ENCODE results near the gene PTAFR.
A peak's percentile ranks its signal among the peaks of the same experiment; 100 is the strongest.

PTAFR gene

GRCh38 chr1:28190996-28191645, 14.6 kb upstream of the PTAFR start:
- no peaks in the 10 kb centered on the region for H3K9me3 Mint-ChIP-seq
- DNase-seq: peak; percentile 22
- peaks cover 43% of the 10 kb centered on the region for H3K36me3 Mint-ChIP-seq (ENCODE audit: low read depth)
- H3K27me3 Mint-ChIP-seq: no peaks in the 10 kb centered on the region
- H3K27ac Mint-ChIP-seq: no peak overlapping the region
- H3K4me1 Mint-ChIP-seq (ENCODE audit: low read depth): no peaks in the 10 kb centered on the region
- no peak overlapping the region for H3K4me3 Mint-ChIP-seq

GRCh38 chr1:28190337-28190979, 14.0 kb upstream of the PTAFR start:
- no peaks in the 10 kb centered on the region for H3K27me3 Mint-ChIP-seq
- H3K9me3 Mint-ChIP-seq: no peaks in the 10 kb centered on the region
- peaks cover 41% of the 10 kb centered on the region for H3K36me3 Mint-ChIP-seq (ENCODE audit: low read depth)
- H3K27ac Mint-ChIP-seq: no peak overlapping the region
- no peaks in the 10 kb centered on the region for H3K4me1 Mint-ChIP-seq (ENCODE audit: low read depth)
- DNase-seq: no peak
- no peak overlapping the region for H3K4me3 Mint-ChIP-seq

- Mint-ChIP-seq H3K9me3 (no peaks in the 10 kb centered on the region), H3K36me3 (ENCODE audit: low read depth) (peaks cover 28% of the 10 kb centered on the region), H3K27me3 (no peaks in the 10 kb centered on the region), H3K4me1 (ENCODE audit: low read depth) (peaks cover 6% of the 10 kb centered on the region), H3K27ac (no peak overlapping the region), H3K4me3 (no peak overlapping the region)
- no peak for DNase-seq
These were observed 8.6 kb upstream of the PTAFR start for GRCh38 chr1:28185071-28185470.

- Mint-ChIP-seq H3K9me3 (no peaks in the 10 kb centered on the region), H3K27me3 (peaks cover 9% of the 10 kb centered on the region), H3K27ac (no peak overlapping the region), H3K4me1 (ENCODE audit: low read depth) (peaks cover 6% of the 10 kb centered on the region), H3K36me3 (ENCODE audit: low read depth) (peaks cover 5% of the 10 kb centered on the region), H3K4me3 (no peak overlapping the region)
- DNase-seq: no peak
These were observed 4.1 kb upstream of the PTAFR start for GRCh38 chr1:28180306-28181305.

- Mint-ChIP-seq H3K27ac (no peak overlapping the region), H3K4me3 (no peak overlapping the region), H3K27me3 (peaks cover 21% of the 10 kb centered on the region), H3K4me1 (ENCODE audit: low read depth) (peaks cover 8% of the 10 kb centered on the region), H3K9me3 (no peaks in the 10 kb centered on the region), H3K36me3 (ENCODE audit: low read depth) (peaks cover 2% of the 10 kb centered on the region)
- no peak for DNase-seq
These were observed 2.4 kb upstream of the PTAFR start for GRCh38 chr1:28178690-28179485.

GRCh38 chr1:28175955-28176485, 470 bp downstream of the PTAFR start:
- no peak overlapping the region for H3K4me3 Mint-ChIP-seq

GRCh38 chr1:28173980-28174297, 2.6 kb downstream of the PTAFR start:
- H3K36me3 Mint-ChIP-seq (ENCODE audit: low read depth): no peaks in the 10 kb centered on the region
- no peak overlapping the region for H3K4me3 Mint-ChIP-seq
- no peak for DNase-seq
- peaks cover 33% of the 10 kb centered on the region for H3K27me3 Mint-ChIP-seq
- no peaks in the 10 kb centered on the region for H3K9me3 Mint-ChIP-seq
- H3K27ac Mint-ChIP-seq: no peak overlapping the region
- peaks cover 35% of the 10 kb centered on the region for H3K4me1 Mint-ChIP-seq (ENCODE audit: low read depth)

More at GRCh38 chr1:28175955-28176485, 470 bp downstream of the PTAFR start:
- Mint-ChIP-seq H3K4me1 (ENCODE audit: low read depth) (peaks cover 24% of the 10 kb centered on the region), H3K27ac (no peak overlapping the region), H3K27me3 (peaks cover 33% of the 10 kb centered on the region), H3K36me3 (ENCODE audit: low read depth) (peaks cover 2% of the 10 kb centered on the region), H3K9me3 (no peaks in the 10 kb centered on the region)
- DNase-seq: no peak

GRCh38 chr1:28173151-28173979, 3.1 kb downstream of the PTAFR start:
- Mint-ChIP-seq H3K4me3 (no peak overlapping the region), H3K27me3 (peaks cover 33% of the 10 kb centered on the region)

GRCh38 chr1:28172713-28173150, 3.8 kb downstream of the PTAFR start:
- peaks cover 44% of the 10 kb centered on the region for H3K4me1 Mint-ChIP-seq (ENCODE audit: low read depth)
- H3K9me3 Mint-ChIP-seq: no peaks in the 10 kb centered on the region
- peak overlapping the region; percentile 9 for H3K4me3 Mint-ChIP-seq
- H3K27me3 Mint-ChIP-seq: peaks cover 35% of the 10 kb centered on the region
- H3K27ac Mint-ChIP-seq: no peak overlapping the region
- DNase-seq: no peak
- H3K36me3 Mint-ChIP-seq (ENCODE audit: low read depth): no peaks in the 10 kb centered on the region

More at GRCh38 chr1:28173151-28173979, 3.1 kb downstream of the PTAFR start:
- H3K36me3 Mint-ChIP-seq (ENCODE audit: low read depth): no peaks in the 10 kb centered on the region
- peaks cover 40% of the 10 kb centered on the region for H3K4me1 Mint-ChIP-seq (ENCODE audit: low read depth)
- DNase-seq: no peak
- no peaks in the 10 kb centered on the region for H3K9me3 Mint-ChIP-seq
- H3K27ac Mint-ChIP-seq: no peak overlapping the region

GRCh38 chr1:28171246-28171645, 5.2 kb downstream of the PTAFR start:
- Mint-ChIP-seq H3K4me1 (ENCODE audit: low read depth) (peaks cover 49% of the 10 kb centered on the region), H3K27me3 (peaks cover 38% of the 10 kb centered on the region), H3K27ac (no peak overlapping the region), H3K9me3 (no peaks in the 10 kb centered on the region), H3K4me3 (no peak overlapping the region), H3K36me3 (ENCODE audit: low read depth) (no peaks in the 10 kb centered on the region)
- no peak for DNase-seq

GRCh38 chr1:28170001-28170596, 6.4 kb downstream of the PTAFR start:
- Mint-ChIP-seq H3K4me3 (no peak overlapping the region), H3K4me1 (ENCODE audit: low read depth) (peaks cover 49% of the 10 kb centered on the region), H3K9me3 (no peaks in the 10 kb centered on the region), H3K27me3 (peaks cover 34% of the 10 kb centered on the region), H3K36me3 (ENCODE audit: low read depth) (no peaks in the 10 kb centered on the region), H3K27ac (no peak overlapping the region)
- DNase-seq: no peak

- Mint-ChIP-seq H3K27me3 (peaks cover 34% of the 10 kb centered on the region), H3K36me3 (ENCODE audit: low read depth) (no peaks in the 10 kb centered on the region), H3K27ac (no peak overlapping the region), H3K4me3 (no peak overlapping the region), H3K4me1 (ENCODE audit: low read depth) (peaks cover 11% of the 10 kb centered on the region), H3K9me3 (no peaks in the 10 kb centered on the region)
- DNase-seq: no peak
These were observed 12.9 kb downstream of the PTAFR start for GRCh38 chr1:28163496-28164161.

Measured in activated T-cell treated with anti-CD3 and anti-CD28 coated beads, Interleukin-2, amount 50 U/mL, for 24 hours (primary cell).